Peyer's patch (tissue), 4 donors: ENCODE data around the gene TOMM22.

Experiments
- POLR2A ChIP-seq, 2 donors: fragments of 450-650 bp; IDR thresholded peaks; one replicate each; pipeline ENCODE4 v1.5.1; 2017; ENCODE audit warnings: antibody characterized with exemption in 2 of 2, mild to moderate bottlenecking in 2 of 2, moderate library complexity in 2 of 2
- TF ChIP-seq, protein P1 (sequence below), 6 experiments: fragments of 450-650 bp in 4 of 6; fragments of 200-600 bp in 2 of 6; sonication (generic) in 1 of 6; IDR thresholded peaks; one replicate each; pipeline ENCODE4 v1.5.1; 2017 to 2019; ENCODE audit warnings: antibody characterized with exemption in 6 of 6, mild to moderate bottlenecking in 3 of 6, moderate library complexity in 1 of 6

- TF ChIP-seq, protein P1, sequence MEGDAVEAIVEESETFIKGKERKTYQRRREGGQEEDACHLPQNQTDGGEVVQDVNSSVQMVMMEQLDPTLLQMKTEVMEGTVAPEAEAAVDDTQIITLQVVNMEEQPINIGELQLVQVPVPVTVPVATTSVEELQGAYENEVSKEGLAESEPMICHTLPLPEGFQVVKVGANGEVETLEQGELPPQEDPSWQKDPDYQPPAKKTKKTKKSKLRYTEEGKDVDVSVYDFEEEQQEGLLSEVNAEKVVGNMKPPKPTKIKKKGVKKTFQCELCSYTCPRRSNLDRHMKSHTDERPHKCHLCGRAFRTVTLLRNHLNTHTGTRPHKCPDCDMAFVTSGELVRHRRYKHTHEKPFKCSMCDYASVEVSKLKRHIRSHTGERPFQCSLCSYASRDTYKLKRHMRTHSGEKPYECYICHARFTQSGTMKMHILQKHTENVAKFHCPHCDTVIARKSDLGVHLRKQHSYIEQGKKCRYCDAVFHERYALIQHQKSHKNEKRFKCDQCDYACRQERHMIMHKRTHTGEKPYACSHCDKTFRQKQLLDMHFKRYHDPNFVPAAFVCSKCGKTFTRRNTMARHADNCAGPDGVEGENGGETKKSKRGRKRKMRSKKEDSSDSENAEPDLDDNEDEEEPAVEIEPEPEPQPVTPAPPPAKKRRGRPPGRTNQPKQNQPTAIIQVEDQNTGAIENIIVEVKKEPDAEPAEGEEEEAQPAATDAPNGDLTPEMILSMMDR (IDR thresholded peaks at IDR 0.05), result no peak
- no peak for TF ChIP-seq POLR2A (IDR thresholded peaks at IDR 0.05)
Measured at GRCh38 chr22:38710866-38711265, 29.1 kb downstream of the TOMM22 start.
